Mucosa of descending colon (tissue), 3 donors: ENCODE results near the gene SPEG. TPM values are rescaled to one million over a fixed set of nuclear protein-coding genes. Genes with fewer than 3 reads are reported as not detected.
A peak's percentile ranks its signal among the peaks of the same experiment; 100 is the strongest.

ENCODE experiments used
- ATAC-seq: fragments of 200-7000 bp; cut with Tn5 transposase; one replicate; pipeline ENCODE4 v1.9.1; 2020; ENCODE audit warnings: mild to moderate bottlenecking, moderate library complexity
- DNase-seq, 3 donors: peaks; one replicate each; pipeline ENCODE4 v3.0.0-alpha.2; 2020
- H3K36me3 ChIP-seq: fragments of 200-600 bp; one replicate; pipeline ENCODE4 v1.8.0; 2021; ENCODE audit warnings: low read depth, mild to moderate bottlenecking
- H3K4me1 ChIP-seq: fragments of 200-600 bp; one replicate; pipeline ENCODE4 v1.8.0; 2021; ENCODE audit warnings: low read depth, mild to moderate bottlenecking
- H3K4me3 ChIP-seq: fragments of 200-600 bp; one replicate; pipeline ENCODE4 v1.8.0; 2021; ENCODE audit warnings: mild to moderate bottlenecking
- H3K9me3 ChIP-seq: fragments of 200-600 bp; one replicate; pipeline ENCODE4 v1.8.0; 2021; ENCODE audit warnings: mild to moderate bottlenecking
- intact Hi-C, 2 donors: fragments of 100-400 bp; cut with DNase I in 1 of 2; cut with micrococcal nuclease in 1 of 2; formaldehyde crosslinking; loops; one replicate each; pipeline versions ENCODE4 v1.11.0 to v1.11.1; 2022; cut with DNase I, micrococcal nuclease
- total RNA-seq, 3 donors: library from RNA; stranded (reverse); fragmentation: NEBNext Ultra II Directional in 2 of 3; extraction: Animal tissue kit (Norgen Biotek cat#: 25700) in 2 of 3; gene quantifications; one replicate each; pipeline versions ENCODE4 v1.2.1 to v1.2.4, GENCODE V29; 2021 to 2023
- TF ChIP-seq, protein P1 (sequence below): fragments of 200-600 bp; IDR thresholded peaks from one replicate; pipeline ENCODE4 v1.8.0; 2022; ENCODE audit warnings: antibody characterized with exemption, mild to moderate bottlenecking
- donor health status: DM: no; HTN: no; CAD: no; lungs with moderate emphysema.
- donor health status: DM: no; HTN: no; CAD: no.
- donor health status: DM: no; HTN: yes; CAD: no.

The SPEG gene
- total RNA-seq, 3 donors from 2014 or later: 7.9 to 242 (median 22.2) TPM

DNA sequence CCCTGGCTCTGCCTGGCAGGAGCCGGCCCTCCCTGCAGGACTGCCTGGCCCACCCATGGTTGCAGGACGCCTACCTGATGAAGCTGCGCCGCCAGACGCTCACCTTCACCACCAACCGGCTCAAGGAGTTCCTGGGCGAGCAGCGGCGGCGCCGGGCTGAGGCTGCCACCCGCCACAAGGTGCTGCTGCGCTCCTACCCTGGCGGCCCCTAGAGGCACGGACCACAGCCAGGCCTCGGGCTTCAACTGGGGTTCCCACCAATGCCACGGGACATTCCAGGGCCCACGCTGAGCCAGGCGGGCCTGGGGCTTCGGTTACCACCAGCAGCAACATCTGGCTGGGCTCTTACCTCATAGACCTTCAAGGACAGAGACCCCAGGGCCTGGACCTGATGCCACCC, 57.9 kb downstream of the SPEG start:
- ATAC-seq: no peak
- no peaks in the 10 kb centered on the region for H3K36me3 ChIP-seq

DNA sequence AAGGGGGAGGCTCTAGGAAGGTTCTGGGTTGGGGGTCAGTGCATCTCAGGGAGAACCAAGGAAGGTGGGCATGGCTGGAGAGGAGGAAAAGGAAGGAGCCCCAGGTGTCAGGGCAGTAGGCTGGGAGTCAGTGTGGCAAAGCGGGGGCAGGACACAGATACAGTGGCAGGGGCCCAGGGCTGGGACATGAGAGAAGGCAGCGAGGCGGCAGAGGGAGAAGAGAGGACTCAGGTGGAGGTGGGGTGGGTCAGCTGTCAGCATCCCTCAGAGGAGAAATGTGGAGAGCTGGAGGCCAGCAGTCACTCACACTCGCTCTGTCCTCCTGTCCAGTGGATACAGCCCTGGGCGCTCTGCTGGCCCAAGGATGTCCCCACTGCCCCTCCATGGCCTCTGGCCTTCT, 58.4 kb downstream of the SPEG start:
- Histone ChIP-seq H3K36me3 (no peaks in the 10 kb centered on the region), H3K9me3 (no peaks in the 10 kb centered on the region), H3K4me1 (peaks cover 14% of the 10 kb centered on the region), H3K4me3 (no peak overlapping the region)
- DNase-seq (no peak), ATAC-seq (no peak)
- intact Hi-C loops: no loop called here
- TF ChIP-seq, protein P1, sequence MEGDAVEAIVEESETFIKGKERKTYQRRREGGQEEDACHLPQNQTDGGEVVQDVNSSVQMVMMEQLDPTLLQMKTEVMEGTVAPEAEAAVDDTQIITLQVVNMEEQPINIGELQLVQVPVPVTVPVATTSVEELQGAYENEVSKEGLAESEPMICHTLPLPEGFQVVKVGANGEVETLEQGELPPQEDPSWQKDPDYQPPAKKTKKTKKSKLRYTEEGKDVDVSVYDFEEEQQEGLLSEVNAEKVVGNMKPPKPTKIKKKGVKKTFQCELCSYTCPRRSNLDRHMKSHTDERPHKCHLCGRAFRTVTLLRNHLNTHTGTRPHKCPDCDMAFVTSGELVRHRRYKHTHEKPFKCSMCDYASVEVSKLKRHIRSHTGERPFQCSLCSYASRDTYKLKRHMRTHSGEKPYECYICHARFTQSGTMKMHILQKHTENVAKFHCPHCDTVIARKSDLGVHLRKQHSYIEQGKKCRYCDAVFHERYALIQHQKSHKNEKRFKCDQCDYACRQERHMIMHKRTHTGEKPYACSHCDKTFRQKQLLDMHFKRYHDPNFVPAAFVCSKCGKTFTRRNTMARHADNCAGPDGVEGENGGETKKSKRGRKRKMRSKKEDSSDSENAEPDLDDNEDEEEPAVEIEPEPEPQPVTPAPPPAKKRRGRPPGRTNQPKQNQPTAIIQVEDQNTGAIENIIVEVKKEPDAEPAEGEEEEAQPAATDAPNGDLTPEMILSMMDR: no peak

More for the DNA sequence above, 57.9 kb downstream of the SPEG start:
- H3K4me3 ChIP-seq: no peak overlapping the region
- TF ChIP-seq, protein P1: no peak
- intact Hi-C loops: no loop called here
- no peak for DNase-seq
- H3K4me1 ChIP-seq: peaks cover 12% of the 10 kb centered on the region
- H3K9me3 ChIP-seq: no peaks in the 10 kb centered on the region

DNA sequence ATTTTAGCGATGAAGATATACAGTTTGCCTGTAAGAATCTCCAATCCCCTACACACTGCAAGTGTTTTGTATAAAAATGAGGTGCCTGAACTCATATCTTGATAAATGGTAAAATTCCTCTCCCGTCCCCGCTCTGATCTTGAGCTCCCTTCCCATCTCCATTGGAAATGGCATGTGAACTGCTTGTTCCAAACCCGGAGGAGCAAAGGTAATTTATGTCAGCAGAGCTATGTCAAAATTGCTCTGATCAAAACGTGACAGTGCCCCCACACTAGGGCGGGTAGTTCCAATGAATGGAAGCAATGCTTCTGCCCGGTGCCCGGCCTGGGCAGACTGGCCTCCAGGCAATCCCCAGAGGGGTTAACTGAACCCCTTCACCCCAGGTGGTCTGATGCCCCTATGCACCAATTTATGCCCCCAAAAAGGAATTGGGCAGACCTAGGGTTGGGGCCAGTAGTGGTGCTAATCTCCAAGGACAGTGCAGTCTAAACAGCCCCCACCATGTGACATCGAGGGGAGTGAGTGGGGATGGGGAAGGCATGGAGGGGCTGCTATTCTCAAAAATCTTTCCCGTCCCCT, 60.4 kb downstream of the SPEG start:
- no peak for ATAC-seq
- intact Hi-C loops: no loop called here
- peaks cover 24% of the 10 kb centered on the region for H3K4me1 ChIP-seq
- H3K4me3 ChIP-seq: no peak overlapping the region
- no peak for DNase-seq
- no peaks in the 10 kb centered on the region for H3K9me3 ChIP-seq
- H3K36me3 ChIP-seq: no peaks in the 10 kb centered on the region
- TF ChIP-seq, protein P1: no peak

DNA sequence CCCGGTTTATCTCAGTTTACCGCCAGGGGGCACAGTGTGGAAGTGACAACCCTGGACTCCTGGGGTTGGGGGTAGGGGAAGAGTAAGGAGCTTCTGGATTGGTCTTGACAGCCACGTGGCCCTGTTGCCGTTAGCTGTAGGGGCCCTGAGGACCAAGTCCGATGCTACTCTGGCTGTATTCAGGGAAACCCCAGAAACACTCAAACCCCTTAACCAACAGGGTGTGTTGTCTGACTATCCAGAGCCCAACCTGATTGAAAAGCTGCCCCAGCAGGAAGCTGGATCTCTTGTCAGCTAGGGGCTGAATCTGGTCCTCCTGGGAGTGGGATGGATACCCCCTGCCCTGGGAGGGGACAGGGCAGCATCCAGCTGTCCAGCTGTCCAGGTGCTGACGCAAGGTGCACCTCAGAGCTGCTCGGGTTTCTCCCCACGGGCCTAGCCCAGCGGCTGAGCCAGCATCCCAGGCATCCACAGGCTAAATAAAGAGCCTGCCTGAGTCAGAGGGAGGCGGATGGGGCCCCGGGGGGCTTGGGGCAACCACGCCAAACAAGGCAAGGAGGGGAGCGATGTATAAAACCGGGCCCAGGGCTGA, 61.0 kb downstream of the SPEG start:
- H3K36me3 ChIP-seq: no peaks in the 10 kb centered on the region
- no peaks in the 10 kb centered on the region for H3K9me3 ChIP-seq
- peaks cover 25% of the 10 kb centered on the region for H3K4me1 ChIP-seq
- TF ChIP-seq, protein P1: peak; percentile 25
- DNase-seq: peak in 2 of 3 donors; percentile 59 to 67
- ATAC-seq: no peak
- intact Hi-C loops: no loop called here
- no peak overlapping the region for H3K4me3 ChIP-seq

DNA sequence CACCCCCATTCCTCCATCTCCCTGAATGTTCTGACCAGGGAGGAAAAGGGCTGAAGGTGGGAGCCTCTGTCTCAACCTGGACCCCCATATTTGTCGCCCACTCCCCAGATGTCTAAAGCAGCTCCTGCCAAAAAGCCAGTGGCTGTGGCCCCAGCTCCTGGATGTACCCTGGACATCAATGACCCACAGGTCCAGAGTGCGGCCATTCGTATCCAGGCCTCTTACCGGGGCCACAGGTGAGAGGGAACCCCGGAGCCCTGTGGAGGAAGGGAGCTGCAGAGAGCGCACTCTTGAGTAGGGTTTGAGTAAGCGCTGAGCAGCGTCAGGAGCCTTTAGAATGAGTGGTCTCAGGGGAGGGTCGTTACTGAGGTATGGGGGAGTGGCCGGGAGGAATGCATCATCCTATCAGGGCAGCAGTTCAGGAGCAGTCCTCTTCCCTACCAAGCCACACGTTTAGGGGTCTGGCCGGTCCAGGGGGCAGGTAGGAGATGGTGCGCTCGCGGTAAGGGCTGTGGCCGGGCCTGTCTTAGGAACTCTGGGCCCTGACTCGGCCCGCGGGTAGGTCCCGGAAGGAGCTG, 61.7 kb downstream of the SPEG start:
- intact Hi-C loops: no loop called here
- Histone ChIP-seq H3K4me1 (peaks cover 25% of the 10 kb centered on the region), H3K4me3 (no peak overlapping the region), H3K9me3 (no peaks in the 10 kb centered on the region), H3K36me3 (no peaks in the 10 kb centered on the region)
- no peak for DNase-seq
- TF ChIP-seq, protein P1: no peak
- no peak for ATAC-seq
